IMR-90 (cell line): ENCODE data around the gene RPL37. TPM values are rescaled to one million over a fixed set of nuclear protein-coding genes. Genes with fewer than 3 reads are reported as not detected.

Source experiments
- ATAC-seq: fragments of 200-7000 bp; cut with Tn5 transposase; 2 replicates; pipeline ENCODE4 v1.9.1; 2020; ENCODE audit warnings: low read depth, mild to moderate bottlenecking, moderate library complexity
- BruUV-seq: library from RNA; stranded (reverse); fragments of 400-500 nt; replicated peaks from 2 replicates; lab custom pipeline; 2021; lab: Mats Ljungman, UMichigan
- CTCF ChIA-PET: fragments of 300-600 bp; formaldehyde crosslinking; extraction: SDS; loops from one replicate; lab custom pipeline; 2021; ENCODE audit warnings: antibody characterized with exemption; lab: Yijun Ruan, JAX
- POLR2A ChIA-PET: fragments of 300-600 bp; sonication (Branson Sonifier 250); formaldehyde crosslinking; loops from one replicate; lab custom pipeline; 2022; ENCODE audit warnings: antibody characterized with exemption; ENCODE audit not compliant: unreplicated experiment; lab: Charles Lee
- DNase-seq: peaks from one replicate; pipeline ENCODE4 v3.0.0; 2013
- H2AFZ ChIP-seq: replicated peaks from 2 replicates; pipeline ENCODE3; 2013; ENCODE audit warnings: low read length, mild to moderate bottlenecking; ENCODE audit not compliant: poor library complexity
- H2AK5ac ChIP-seq: 2 replicates; pipeline ENCODE4 v1.6.1; 2013; ENCODE audit warnings: low read depth, low read length, inconsistent platforms
- H2AK9ac ChIP-seq: replicated peaks from 2 replicates; pipeline ENCODE3; 2013; ENCODE audit warnings: mild to moderate bottlenecking, low read depth, low read length, moderate library complexity; ENCODE audit not compliant: poor library complexity
- H2BK120ac ChIP-seq: 2 replicates; pipeline ENCODE4 v1.6.1; 2013; ENCODE audit warnings: low read depth, low read length, inconsistent platforms
- H2BK15ac ChIP-seq: 3 replicates; pipeline ENCODE4 v1.6.1; 2013; ENCODE audit warnings: low read depth, low read length, inconsistent platforms
- H2BK20ac ChIP-seq: 2 replicates; pipeline ENCODE4 v1.6.1; 2013; ENCODE audit warnings: low read depth, mild to moderate bottlenecking, inconsistent platforms, low read length, moderate library complexity
- H2BK5ac ChIP-seq: 2 replicates; pipeline ENCODE4 v1.6.1; 2013; ENCODE audit warnings: mild to moderate bottlenecking, low read depth, low read length, inconsistent platforms; ENCODE audit not compliant: poor library complexity, severe bottlenecking
- H3K14ac ChIP-seq: replicated peaks from 2 replicates; pipeline ENCODE4 v1.6.1; 2013; ENCODE audit warnings: low read depth, low read length, inconsistent platforms
- H3K18ac ChIP-seq: 2 replicates; pipeline ENCODE4 v1.6.1; 2013; ENCODE audit warnings: low read depth, low read length, control low read depth
- H3K23ac ChIP-seq: 2 replicates; pipeline ENCODE4 v1.6.1; 2013; ENCODE audit warnings: low read depth, low read length, inconsistent platforms
- H3K27ac ChIP-seq: 2 replicates; pipeline ENCODE4 v1.5.1; 2013; ENCODE audit warnings: mild to moderate bottlenecking, control low read depth, low read length; ENCODE audit not compliant: insufficient read depth
- H3K27me3 ChIP-seq: 2 replicates; pipeline ENCODE4 v1.6.1; 2013; ENCODE audit warnings: low read length; ENCODE audit not compliant: control insufficient read depth, insufficient read depth
- H3K36me3 ChIP-seq: 2 replicates; pipeline ENCODE4 v1.6.1; 2013; ENCODE audit warnings: low read length, mixed read lengths; ENCODE audit not compliant: control insufficient read depth, insufficient read depth
- H3K4ac ChIP-seq: 2 replicates; pipeline ENCODE4 v1.6.1; 2013; ENCODE audit warnings: low read depth, low read length, inconsistent platforms
- H3K4me1 ChIP-seq: 2 replicates; pipeline ENCODE4 v1.6.1; 2013; ENCODE audit warnings: low read length, mixed read lengths; ENCODE audit not compliant: control insufficient read depth, insufficient read depth
- H3K4me2 ChIP-seq: 2 replicates; pipeline ENCODE4 v1.6.1; 2013; ENCODE audit warnings: low read depth, mild to moderate bottlenecking, control low read depth, low read length, moderate library complexity
- H3K4me3 ChIP-seq: 2 replicates; pipeline ENCODE4 v1.5.1; 2013; ENCODE audit warnings: low read depth, mild to moderate bottlenecking, control low read depth, low read length, moderate library complexity; ENCODE audit not compliant: insufficient read depth
- H3K56ac ChIP-seq: 2 replicates; pipeline ENCODE4 v1.6.1; 2013; ENCODE audit warnings: low read length, inconsistent platforms; ENCODE audit not compliant: insufficient read depth; ENCODE audit errors: extremely low read depth
- H3K79me1 ChIP-seq, 2 experiments: 2 replicates each; pipeline ENCODE4 v1.6.1; 2013; ENCODE audit warnings: low read length in 2 of 2, inconsistent platforms in 1 of 2, low read depth in 1 of 2
- H3K9ac ChIP-seq: 2 replicates; pipeline ENCODE4 v1.6.1; 2013; ENCODE audit warnings: low read depth, low read length, control low read depth
- H3K9me1 ChIP-seq: 2 replicates; pipeline ENCODE4 v1.6.1; 2013; ENCODE audit warnings: low read length, inconsistent platforms; ENCODE audit not compliant: insufficient read depth
- H3K9me3 ChIP-seq: 2 replicates; pipeline ENCODE4 v1.6.1; 2013; ENCODE audit warnings: low read length; ENCODE audit not compliant: control insufficient read depth, insufficient read depth
- H4K20me1 ChIP-seq: 2 replicates; pipeline ENCODE4 v1.6.1; 2013; ENCODE audit warnings: low read length, inconsistent platforms; ENCODE audit not compliant: insufficient read depth
- H4K5ac ChIP-seq: 2 replicates; pipeline ENCODE4 v1.6.1; 2013; ENCODE audit warnings: mild to moderate bottlenecking, low read depth, low read length, control low read depth
- H4K8ac ChIP-seq, 2 experiments: 2 replicates each; pipeline ENCODE4 v1.6.1; 2013; ENCODE audit warnings: low read depth in 2 of 2, low read length in 2 of 2, control low read depth in 1 of 2, inconsistent platforms in 1 of 2
- H4K91ac ChIP-seq: 2 replicates; pipeline ENCODE4 v1.6.1; 2013; ENCODE audit warnings: low read depth, low read length, inconsistent platforms; ENCODE audit not compliant: insufficient read depth
- CEBPB ChIP-seq: IDR thresholded peaks from 2 replicates; pipeline ENCODE4 v1.6.1; 2012; ENCODE audit warnings: low read depth, low read length, improper control_type of control experiment
- ELK1 ChIP-seq: fragments of 150-350 bp; IDR thresholded peaks from 2 replicates; pipeline ENCODE4 v1.6.1; 2016; ENCODE audit warnings: low read depth, mild to moderate bottlenecking, low read length, moderate library complexity, borderline replicate concordance
- FOS ChIP-seq: fragments of 150-350 bp; IDR thresholded peaks from 2 replicates; pipeline ENCODE4 v1.6.1; 2016; ENCODE audit warnings: low read depth, low read length
- MAFK ChIP-seq: IDR thresholded peaks from 2 replicates; pipeline ENCODE4 v1.6.1; 2012; ENCODE audit warnings: low read depth, low read length, improper control_type of control experiment
- MXI1 ChIP-seq: IDR thresholded peaks from 2 replicates; pipeline ENCODE4 v1.6.1; 2012; ENCODE audit warnings: low read depth, mild to moderate bottlenecking, low read length, moderate library complexity, borderline replicate concordance
- NFE2L2 ChIP-seq: fragments of 150-350 bp; IDR thresholded peaks from 2 replicates; pipeline ENCODE4 v1.6.1; 2016; ENCODE audit warnings: low read depth, mild to moderate bottlenecking, low read length
- POLR2A ChIP-seq: IDR thresholded peaks from 2 replicates; pipeline ENCODE4 v1.6.1; 2012; ENCODE audit warnings: mild to moderate bottlenecking, low read depth, low read length
- RAD21 ChIP-seq: IDR thresholded peaks from 2 replicates; pipeline ENCODE4 v1.6.1; 2012; ENCODE audit warnings: low read length, improper control_type of control experiment
- RCOR1 ChIP-seq: IDR thresholded peaks from 2 replicates; pipeline ENCODE4 v1.6.1; 2012; ENCODE audit warnings: mild to moderate bottlenecking, low read length, improper control_type of control experiment; ENCODE audit not compliant: insufficient replicate concordance
- RFX5 ChIP-seq: IDR thresholded peaks from 2 replicates; pipeline ENCODE4 v1.8.0; 2012; ENCODE audit warnings: low read depth, mild to moderate bottlenecking, low read length, moderate library complexity
- SMC3 ChIP-seq: fragments of 150-350 bp; IDR thresholded peaks from 2 replicates; pipeline ENCODE4 v1.6.1; 2016; ENCODE audit warnings: low read depth, mild to moderate bottlenecking, antibody characterized with exemption, low read length, moderate library complexity
- USF2 ChIP-seq: fragments of 150-350 bp; IDR thresholded peaks from 2 replicates; pipeline ENCODE4 v1.6.1; 2017; ENCODE audit warnings: mild to moderate bottlenecking, antibody characterized with exemption, low read length, low read depth
- WGBS, 2 experiments: methylation state at CpG; one replicate each; pipeline versions ENCODE4 v1.1.5 to v1.1.7; 2013; ENCODE audit warnings: missing lambda C conversion rate in 2 of 2; ENCODE audit not compliant: insufficient read length in 1 of 2; ENCODE audit errors: extremely low coverage in 2 of 2; 5-methylcytosine and 5-hydroxymethylcytosine counted together
- dilution Hi-C: fragments of 300-500 bp; cut with HindIII; formaldehyde crosslinking; loops from one replicate; pipeline ENCODE4 v1.14.3; 2018; ENCODE audit warnings: low sequenced_read_pairs; ENCODE audit not compliant: unreplicated experiment
- in situ Hi-C: fragments of 300-500 bp; cut with MboI; formaldehyde crosslinking; loops from 3 replicates; pipeline ENCODE4 v1.14.3; 2019; ENCODE audit warnings: low sequenced_read_pairs, inconsistent platforms, mixed read lengths
- intact Hi-C: fragments of 100-400 bp; cut with micrococcal nuclease; formaldehyde crosslinking; loops from 2 replicates; pipeline ENCODE4 v1.10.0; 2022
- polyA plus RNA-seq, 3 experiments: library from polyadenylated mRNA; depleted of rRNA; stranded (reverse); fragments of >200 nt; gene quantifications; 2 replicates each; pipeline ENCODE4 v1.2.3, GENCODE V29; 2012; ENCODE audit warnings: low replicate concordance in 1 of 3
- total RNA-seq: library from RNA; depleted of rRNA; stranded (reverse); fragments of >200 nt; gene quantifications from 2 replicates; pipeline ENCODE4 v1.2.3, GENCODE V29; 2012

RPL37 gene
- total and polyA plus RNA-seq, 2 of the 4 experiments (the other 2 are of a cell fraction), result 35.3 to 294 TPM

GRCh38 chr5:40853632-40854192 lies 18.7 kb upstream of the RPL37 start:
- Histone ChIP-seq H2AK5ac (no peak overlapping the region), H4K5ac (no peak overlapping the region), H4K91ac (no peak overlapping the region), H2BK120ac (no peak overlapping the region), H3K27me3 (no peaks in the 10 kb centered on the region), H3K9me3 (no peaks in the 10 kb centered on the region), H4K8ac (no peak overlapping the region), H2BK20ac (no peak overlapping the region), H2AK9ac (no peak overlapping the region), H3K36me3 (0 out of 2 replicates have a peak, but pooled peaks cover 4% of the 10 kb centered on the region), H3K14ac (no peak overlapping the region), H2BK5ac (no peak overlapping the region), H3K27ac (no peak overlapping the region), H4K20me1 (no peaks in the 10 kb centered on the region), H3K18ac (no peak overlapping the region), H3K56ac (no peak overlapping the region), H3K4ac (no peak overlapping the region), H3K4me3 (no peak overlapping the region), H3K23ac (no peak overlapping the region), H3K4me1 (no peaks in the 10 kb centered on the region), H3K9ac (no peak overlapping the region), H2BK15ac (no peak overlapping the region), H3K9me1 (no peaks in the 10 kb centered on the region), H3K79me1 (no peaks in the 10 kb centered on the region), H2AFZ (no peak overlapping the region), H3K4me2 (no peak overlapping the region)
- in situ Hi-C loops (no loop called here), dilution Hi-C loops (no loop called here), intact Hi-C loops (no loop called here)
- DNase-seq (no peak), ATAC-seq (no peak)
- WGBS, 2 experiments, result no CpG with 5 or more reads among the region's 4 CpGs
- TF ChIP-seq NFE2L2, result no peak
- no peak for TF ChIP-seq POLR2A
- TF ChIP-seq CEBPB, result no peak
- no peak for TF ChIP-seq MXI1
- no peak for TF ChIP-seq RFX5
- no peak for TF ChIP-seq ELK1
- TF ChIP-seq RAD21, result no peak
- no peak for TF ChIP-seq FOS
- TF ChIP-seq USF2, result no peak
- TF ChIP-seq SMC3, result no peak
- TF ChIP-seq RCOR1, result no peak
- TF ChIP-seq MAFK, result no peak
- ChIA-PET POLR2A (no interaction called here), CTCF (no interaction called here)
- BruUV-seq, result no TSS peak
